ENCODE measurements around the gene TBL3.
"Not testable (repeated sequence)": the region's sequence is repeated elsewhere in the genome, so short reads cannot be mapped to it uniquely, and the experiment has no call there.

The TBL3 gene

GRCh38 chr16:1971796-1972489 is at the start of gene TBL3:
TBL3 (plus strand) TSS chr16:1972053; CDS start chr16:1972165, 112 bp downstream.
- DNase-seq (ENCODE audit: low read depth in 2 of 2): peak; percentile 93

- DNase-seq (ENCODE audit: low read depth in 2 of 2): no peak
These were observed 49.5 kb upstream of the TBL3 start for GRCh38 chr16:1922357-1922756.

DNA sequence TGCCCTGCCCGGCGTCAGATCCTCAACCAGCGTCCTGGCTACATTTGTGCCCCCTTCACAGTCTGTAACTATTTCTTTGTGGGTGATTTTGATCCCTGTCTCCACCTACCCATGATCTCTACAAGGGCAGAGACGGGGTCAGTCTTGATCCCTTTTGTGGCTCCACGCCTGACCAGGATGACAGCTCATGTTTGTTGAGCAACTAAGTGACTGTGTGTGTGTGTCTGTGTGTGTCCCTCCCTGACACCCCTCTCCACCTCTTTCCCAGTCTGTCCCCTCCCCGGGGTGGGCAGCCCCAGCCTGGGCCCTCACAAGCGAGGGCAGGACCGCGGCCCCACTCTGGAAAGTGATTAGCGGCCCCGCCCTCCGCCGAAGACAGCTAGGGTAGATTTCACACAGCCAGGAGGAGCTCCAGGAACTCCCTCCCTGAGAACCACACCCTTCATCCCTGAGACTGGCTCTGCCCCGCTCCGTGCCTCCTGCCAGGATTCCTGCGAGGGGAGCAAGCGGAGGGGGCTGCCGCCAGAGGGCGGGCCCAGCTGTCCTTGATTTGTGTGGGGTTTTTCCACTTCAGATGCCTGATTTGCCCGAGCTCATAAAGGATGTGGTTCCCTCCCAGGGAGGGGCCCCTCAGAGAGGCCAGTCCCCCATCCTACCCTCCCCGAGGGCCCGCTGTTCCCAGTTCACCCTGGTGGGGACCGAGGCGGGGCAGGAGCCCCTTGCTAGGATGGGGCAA is 48.4 kb upstream of the TBL3 start:
- DNase-seq (ENCODE audit: low read depth in 2 of 2): no peak

GRCh38 chr16:1924095-1924494 is 47.8 kb upstream of the TBL3 start:
- DNase-seq (ENCODE audit: low read depth in 2 of 2): no peak

DNA sequence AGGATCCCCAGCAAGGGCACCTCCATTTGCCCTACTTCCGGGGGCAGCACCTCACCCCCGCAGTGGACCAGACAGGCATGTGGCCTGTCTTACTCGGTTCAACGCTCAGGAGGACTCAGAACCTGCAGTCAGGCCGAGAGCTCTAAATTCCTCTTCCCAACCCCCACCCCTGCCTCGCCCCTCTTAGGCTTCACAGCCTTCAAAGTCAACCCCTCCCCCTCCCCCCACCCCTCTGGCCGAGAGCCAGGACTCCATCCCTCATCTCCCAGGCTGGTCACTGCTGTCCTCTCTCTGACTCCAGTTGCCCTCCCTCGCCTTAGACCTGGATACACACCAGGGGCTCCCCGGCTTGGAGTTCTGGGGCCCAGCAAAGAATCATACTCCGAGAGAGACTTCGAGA is 45.6 kb upstream of the TBL3 start:
- DNase-seq (ENCODE audit: low read depth in 2 of 2): no peak

DNA sequence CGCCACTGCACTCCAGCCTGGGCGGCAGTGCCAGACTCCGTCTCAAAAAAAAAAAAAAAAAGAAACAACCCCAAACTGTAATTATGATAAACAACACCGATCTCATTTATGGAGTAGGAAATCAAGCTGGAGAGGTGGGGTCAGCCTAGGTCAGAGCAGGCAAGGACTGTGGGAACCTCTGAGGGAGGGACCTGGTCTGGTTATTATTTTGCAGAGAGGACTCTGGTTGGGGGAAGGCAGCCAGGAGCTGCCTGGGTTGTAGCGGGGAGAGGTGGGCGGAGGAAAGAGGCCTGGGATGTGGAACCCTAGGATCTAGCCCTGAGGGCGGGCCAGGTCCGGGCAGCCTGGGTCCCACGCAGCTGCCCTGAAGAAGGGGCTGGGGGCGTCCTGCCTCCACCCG is 42.7 kb upstream of the TBL3 start:
- DNase-seq (ENCODE audit: low read depth in 2 of 2): no peak

DNA sequence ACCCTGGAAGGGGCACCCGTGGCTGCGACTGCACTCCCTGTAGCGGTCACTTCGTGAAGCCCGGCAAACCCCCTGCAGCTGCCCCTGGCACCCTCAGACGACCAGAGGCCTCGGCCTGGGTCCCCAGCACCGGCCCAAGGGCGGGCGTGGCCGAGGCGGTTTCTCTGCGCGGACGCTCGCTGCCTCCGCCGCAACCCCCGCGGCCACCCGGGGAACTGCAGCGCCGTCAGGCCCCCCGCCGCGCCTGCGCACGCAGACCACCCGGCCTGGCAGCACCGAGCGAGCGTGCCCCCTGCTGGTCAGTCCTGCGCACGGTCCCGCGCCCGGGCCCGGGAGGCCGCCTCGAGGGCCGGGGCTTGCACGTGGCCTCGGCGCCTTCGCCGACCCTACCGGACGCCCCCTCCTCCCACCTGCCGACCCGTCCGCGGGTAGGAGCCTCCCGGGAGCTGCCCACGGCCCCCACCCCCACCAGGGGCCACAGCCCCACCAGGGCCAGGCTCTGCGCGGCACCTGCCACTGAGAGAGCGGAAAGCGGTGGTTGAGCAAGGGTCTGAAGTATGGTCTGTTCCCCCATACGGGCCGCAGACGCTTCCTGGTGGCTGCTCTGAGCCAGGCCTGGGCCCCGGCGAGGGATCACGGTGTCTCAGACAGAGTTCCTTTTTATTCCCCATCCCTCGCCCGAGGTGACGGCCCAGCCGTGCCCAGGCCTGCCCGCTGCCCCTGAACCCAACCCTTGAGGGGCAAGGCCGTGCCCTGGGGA is 42.1 kb upstream of the TBL3 start:
- DNase-seq (ENCODE audit: low read depth in 2 of 2): peak; percentile 91 to 93

GRCh38 chr16:1930338-1930720 is 41.5 kb upstream of the TBL3 start:
- no peak for DNase-seq (ENCODE audit: low read depth in 2 of 2)

GRCh38 chr16:1932050-1933028 is 39.5 kb upstream of the TBL3 start:
- DNase-seq (ENCODE audit: low read depth in 2 of 2): no peak

DNA sequence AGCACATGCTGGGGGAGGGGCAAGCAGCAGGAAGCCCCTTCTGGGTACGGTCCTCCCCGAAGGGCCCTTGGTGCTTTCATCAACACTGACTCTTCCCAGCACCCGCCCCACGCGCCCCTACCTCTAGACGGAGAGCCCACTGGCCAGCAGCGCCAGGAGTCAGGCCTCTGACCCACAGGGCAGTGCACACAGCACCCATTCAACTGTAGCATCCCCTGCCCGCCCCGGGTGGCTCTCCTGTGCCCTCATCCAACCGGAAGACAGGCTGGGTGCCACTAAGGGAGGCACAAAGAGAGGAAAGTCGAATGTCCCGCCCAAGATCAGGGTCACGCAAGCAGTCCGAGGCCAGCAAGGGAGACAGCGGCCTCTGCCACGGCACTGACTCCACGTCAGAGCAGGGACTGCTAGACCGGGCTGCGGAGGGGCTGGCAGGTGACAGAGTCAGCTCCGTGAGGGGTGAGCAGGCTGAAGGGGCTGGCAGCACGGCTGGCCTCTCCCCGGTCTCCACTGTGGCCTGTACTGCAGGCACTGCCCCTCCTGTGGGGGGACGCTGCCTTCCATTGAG is 38.7 kb upstream of the TBL3 start:
- DNase-seq (ENCODE audit: low read depth in 2 of 2): no peak

DNA sequence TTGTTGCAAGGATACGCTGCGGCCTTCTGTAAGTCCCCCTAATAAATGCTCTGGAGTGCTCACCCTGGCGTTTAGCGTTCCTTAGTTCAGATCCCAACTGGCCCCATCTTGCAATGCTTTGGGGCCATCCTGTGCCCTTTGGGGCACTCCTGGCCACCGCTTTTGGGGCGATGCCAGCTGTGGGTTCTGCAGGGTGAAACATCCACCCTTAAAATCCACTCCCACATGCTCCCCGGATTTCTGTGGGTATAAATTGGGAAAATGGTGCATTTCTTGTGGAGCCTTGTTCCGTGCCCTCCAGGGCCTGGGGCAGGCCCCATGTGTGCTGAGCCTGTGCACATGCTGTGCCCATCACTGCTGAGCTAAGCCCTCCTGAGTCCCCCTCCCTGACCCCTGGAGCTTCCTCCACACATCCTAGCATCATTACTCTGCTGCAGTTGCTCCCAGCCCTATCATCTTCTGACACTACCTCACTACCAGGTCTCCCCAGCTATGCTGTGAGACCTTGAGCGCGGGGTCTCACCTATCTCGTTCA is 34.8 kb upstream of the TBL3 start:
- no peak for DNase-seq (ENCODE audit: low read depth in 2 of 2)

GRCh38 chr16:1938316-1938715 is 33.5 kb upstream of the TBL3 start:
- no peak for DNase-seq (ENCODE audit: low read depth in 2 of 2)

GRCh38 chr16:1938910-1939309 is 32.9 kb upstream of the TBL3 start:
- no peak for DNase-seq (ENCODE audit: low read depth in 2 of 2)

DNA sequence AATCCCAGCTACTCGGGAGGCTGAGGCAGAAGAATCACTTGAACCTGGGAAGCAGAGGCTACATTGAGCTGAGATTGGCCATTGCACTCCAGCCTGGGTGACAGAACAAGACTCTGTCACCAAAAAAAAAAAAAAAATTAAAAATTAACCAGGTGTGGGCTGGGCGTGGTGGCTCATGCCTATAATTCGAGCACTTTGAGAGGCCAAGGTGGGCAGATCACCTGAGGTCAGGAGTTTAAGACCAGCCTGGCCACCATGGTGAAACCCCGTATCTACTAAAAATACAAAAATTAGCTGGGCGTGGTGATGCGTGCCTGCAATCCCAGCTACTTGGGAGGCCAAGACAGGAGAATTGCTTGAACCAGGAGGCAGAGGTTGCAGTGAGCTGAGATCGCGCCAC is 32.0 kb upstream of the TBL3 start:
- DNase-seq (ENCODE audit: low read depth in 2 of 2): not testable (repeated sequence)

- DNase-seq (ENCODE audit: low read depth in 2 of 2): no peak
These were observed 31.3 kb upstream of the TBL3 start for GRCh38 chr16:1940273-1941161.

GRCh38 chr16:1941162-1942046 is 30.4 kb upstream of the TBL3 start:
- no peak for DNase-seq (ENCODE audit: low read depth in 2 of 2)

- no peak for DNase-seq (ENCODE audit: low read depth in 2 of 2)
These were observed 29.6 kb upstream of the TBL3 start for GRCh38 chr16:1942047-1942809.
